ENCODE results near the gene ANKRD60.

Gene ANKRD60

GRCh38 chr20:58256307-58256706 is 27.9 kb upstream of the ANKRD60 start:
- no peak for DNase-seq (ENCODE audit: low spot score)
- Mint-ChIP-seq H3K27ac (no peak overlapping the region), H3K9me3 (peaks cover 13% of the 10 kb centered on the region), H3K27me3 (ENCODE audit: low read depth) (no peaks in the 10 kb centered on the region), H3K4me3 (no peak overlapping the region), H3K36me3 (ENCODE audit: low read depth) (peaks cover 25% of the 10 kb centered on the region), H3K4me1 (ENCODE audit: low read depth) (peaks cover 16% of the 10 kb centered on the region)

GRCh38 chr20:58254890-58255289 is 26.4 kb upstream of the ANKRD60 start:
- Mint-ChIP-seq H3K27ac (no peak overlapping the region), H3K36me3 (ENCODE audit: low read depth) (peaks cover 30% of the 10 kb centered on the region), H3K4me3 (no peak overlapping the region), H3K9me3 (peaks cover 13% of the 10 kb centered on the region), H3K4me1 (ENCODE audit: low read depth) (peaks cover 16% of the 10 kb centered on the region), H3K27me3 (ENCODE audit: low read depth) (no peaks in the 10 kb centered on the region)
- no peak for DNase-seq (ENCODE audit: low spot score)

GRCh38 chr20:58251979-58252591 is 23.6 kb upstream of the ANKRD60 start:
- no peak for DNase-seq (ENCODE audit: low spot score)
- Mint-ChIP-seq H3K27ac (no peak overlapping the region), H3K9me3 (peaks cover 13% of the 10 kb centered on the region), H3K4me3 (no peak overlapping the region), H3K36me3 (ENCODE audit: low read depth) (peaks cover 35% of the 10 kb centered on the region), H3K27me3 (ENCODE audit: low read depth) (no peaks in the 10 kb centered on the region), H3K4me1 (ENCODE audit: low read depth) (peaks cover 12% of the 10 kb centered on the region)

GRCh38 chr20:58251348-58251978 is 23.0 kb upstream of the ANKRD60 start:
- DNase-seq (ENCODE audit: low spot score), result no peak
- Mint-ChIP-seq H3K36me3 (ENCODE audit: low read depth) (peaks cover 38% of the 10 kb centered on the region), H3K9me3 (peaks cover 13% of the 10 kb centered on the region), H3K4me1 (ENCODE audit: low read depth) (peaks cover 9% of the 10 kb centered on the region), H3K27me3 (ENCODE audit: low read depth) (no peaks in the 10 kb centered on the region), H3K4me3 (no peak overlapping the region), H3K27ac (no peak overlapping the region)

- H3K36me3 Mint-ChIP-seq (ENCODE audit: low read depth), result peaks cover 45% of the 10 kb centered on the region
- DNase-seq (ENCODE audit: low spot score), result no peak
- H3K27me3 Mint-ChIP-seq (ENCODE audit: low read depth), result no peaks in the 10 kb centered on the region
- H3K4me3 Mint-ChIP-seq, result no peak overlapping the region
- no peak overlapping the region for H3K27ac Mint-ChIP-seq
- no peaks in the 10 kb centered on the region for H3K4me1 Mint-ChIP-seq (ENCODE audit: low read depth)
- H3K9me3 Mint-ChIP-seq, result no peaks in the 10 kb centered on the region
Measured at GRCh38 chr20:58246346-58246745, 17.9 kb upstream of the ANKRD60 start.

- Mint-ChIP-seq H3K27ac (no peak overlapping the region), H3K27me3 (ENCODE audit: low read depth) (no peaks in the 10 kb centered on the region), H3K36me3 (ENCODE audit: low read depth) (peaks cover 44% of the 10 kb centered on the region), H3K4me1 (ENCODE audit: low read depth) (no peaks in the 10 kb centered on the region), H3K9me3 (no peaks in the 10 kb centered on the region), H3K4me3 (no peak overlapping the region)
- no peak for DNase-seq (ENCODE audit: low spot score)
Measured at GRCh38 chr20:58245931-58246330, 17.5 kb upstream of the ANKRD60 start.

- Mint-ChIP-seq H3K27ac (no peak overlapping the region), H3K36me3 (ENCODE audit: low read depth) (peaks cover 41% of the 10 kb centered on the region), H3K4me1 (ENCODE audit: low read depth) (no peaks in the 10 kb centered on the region), H3K27me3 (ENCODE audit: low read depth) (no peaks in the 10 kb centered on the region), H3K4me3 (no peak overlapping the region), H3K9me3 (no peaks in the 10 kb centered on the region)
- DNase-seq (ENCODE audit: low spot score), result no peak
Measured at GRCh38 chr20:58245181-58245891, 16.9 kb upstream of the ANKRD60 start.

GRCh38 chr20:58244517-58245030 is 16.1 kb upstream of the ANKRD60 start:
- no peaks in the 10 kb centered on the region for H3K4me1 Mint-ChIP-seq (ENCODE audit: low read depth)
- H3K27me3 Mint-ChIP-seq (ENCODE audit: low read depth), result no peaks in the 10 kb centered on the region
- no peaks in the 10 kb centered on the region for H3K9me3 Mint-ChIP-seq
- no peak overlapping the region for H3K4me3 Mint-ChIP-seq
- no peak overlapping the region for H3K27ac Mint-ChIP-seq
- H3K36me3 Mint-ChIP-seq (ENCODE audit: low read depth), result peaks cover 35% of the 10 kb centered on the region
- DNase-seq (ENCODE audit: low spot score), result no peak

GRCh38 chr20:58243653-58244410 is 15.4 kb upstream of the ANKRD60 start:
- no peaks in the 10 kb centered on the region for H3K27me3 Mint-ChIP-seq (ENCODE audit: low read depth)
- H3K36me3 Mint-ChIP-seq (ENCODE audit: low read depth), result peaks cover 35% of the 10 kb centered on the region
- peak overlapping the region; percentile 27 for H3K27ac Mint-ChIP-seq
- no peaks in the 10 kb centered on the region for H3K4me1 Mint-ChIP-seq (ENCODE audit: low read depth)
- H3K9me3 Mint-ChIP-seq, result no peaks in the 10 kb centered on the region
- no peak for DNase-seq (ENCODE audit: low spot score)
- H3K4me3 Mint-ChIP-seq, result no peak overlapping the region

GRCh38 chr20:58242824-58243223 is 14.4 kb upstream of the ANKRD60 start:
- Mint-ChIP-seq H3K36me3 (ENCODE audit: low read depth) (peaks cover 36% of the 10 kb centered on the region), H3K27me3 (ENCODE audit: low read depth) (no peaks in the 10 kb centered on the region), H3K9me3 (no peaks in the 10 kb centered on the region), H3K27ac (no peak overlapping the region), H3K4me1 (ENCODE audit: low read depth) (peaks cover 3% of the 10 kb centered on the region), H3K4me3 (no peak overlapping the region)
- DNase-seq (ENCODE audit: low spot score), result no peak

GRCh38 chr20:58241766-58242465 is 13.5 kb upstream of the ANKRD60 start:
- H3K4me3 Mint-ChIP-seq, result no peak overlapping the region
- no peaks in the 10 kb centered on the region for H3K27me3 Mint-ChIP-seq (ENCODE audit: low read depth)
- no peak overlapping the region for H3K27ac Mint-ChIP-seq
- peaks cover 10% of the 10 kb centered on the region for H3K4me1 Mint-ChIP-seq (ENCODE audit: low read depth)
- peaks cover 30% of the 10 kb centered on the region for H3K36me3 Mint-ChIP-seq (ENCODE audit: low read depth)
- no peak for DNase-seq (ENCODE audit: low spot score)
- no peaks in the 10 kb centered on the region for H3K9me3 Mint-ChIP-seq

GRCh38 chr20:58240471-58240870 is 12.0 kb upstream of the ANKRD60 start:
- Mint-ChIP-seq H3K4me1 (ENCODE audit: low read depth) (peaks cover 20% of the 10 kb centered on the region), H3K27ac (no peak overlapping the region), H3K9me3 (no peaks in the 10 kb centered on the region), H3K27me3 (ENCODE audit: low read depth) (no peaks in the 10 kb centered on the region), H3K4me3 (no peak overlapping the region), H3K36me3 (ENCODE audit: low read depth) (peaks cover 21% of the 10 kb centered on the region)
- no peak for DNase-seq (ENCODE audit: low spot score)

- peaks cover 18% of the 10 kb centered on the region for H3K36me3 Mint-ChIP-seq (ENCODE audit: low read depth)
- no peak overlapping the region for H3K4me3 Mint-ChIP-seq
- DNase-seq (ENCODE audit: low spot score), result no peak
- no peaks in the 10 kb centered on the region for H3K9me3 Mint-ChIP-seq
- no peaks in the 10 kb centered on the region for H3K27me3 Mint-ChIP-seq (ENCODE audit: low read depth)
- peaks cover 28% of the 10 kb centered on the region for H3K4me1 Mint-ChIP-seq (ENCODE audit: low read depth)
- H3K27ac Mint-ChIP-seq, result no peak overlapping the region
Measured at GRCh38 chr20:58239216-58239615, 10.8 kb upstream of the ANKRD60 start.
